CD14-positive monocyte (primary cell): ENCODE measurements around the gene GPBP1L1. TPM values are rescaled to one million over a fixed set of nuclear protein-coding genes. Genes with fewer than 3 reads are reported as not detected.

ENCODE experiments used
- DNase-seq, 3 donors: peaks; one replicate each; pipeline ENCODE4 v3.0.0-alpha.2; 2011 to 2022
- H2AFZ ChIP-seq: 2 replicates; pipeline ENCODE4 v1.6.0; 2012; ENCODE audit warnings: mild to moderate bottlenecking, low read depth, low read length, inconsistent platforms; ENCODE audit not compliant: insufficient read depth, poor library complexity, severe bottlenecking
- H3K27ac ChIP-seq, 2 donors: 1 replicate in 1 of 2; 2 replicates in 1 of 2; pipeline ENCODE4 v1.5.1; 2012 to 2013; ENCODE audit warnings: low read length in 2 of 2, control low read depth in 1 of 2, inconsistent platforms in 1 of 2, low read depth in 1 of 2, mild to moderate bottlenecking in 1 of 2
- H3K27me3 ChIP-seq, 2 donors: one replicate each; pipeline versions ENCODE4 v1.6.0 to v1.6.1; 2011 to 2013; ENCODE audit warnings: low read length in 2 of 2; ENCODE audit not compliant: control insufficient read depth in 2 of 2, insufficient read depth in 2 of 2
- H3K36me3 ChIP-seq, 2 donors: replicated peaks in 1 of 2; 1 replicate in 1 of 2; 2 replicates in 1 of 2; pipeline versions ENCODE4 v1.5.1 to v1.6.1; 2012 to 2013; ENCODE audit warnings: low read length in 2 of 2, control low read depth in 1 of 2, inconsistent platforms in 1 of 2, mild to moderate bottlenecking in 1 of 2; ENCODE audit not compliant: insufficient read depth in 2 of 2, control insufficient read depth in 1 of 2
- H3K4me1 ChIP-seq, 2 donors: 1 replicate in 1 of 2; 2 replicates in 1 of 2; pipeline versions ENCODE4 v1.5.1 to v1.6.1; 2012 to 2013; ENCODE audit warnings: low read length in 2 of 2, control low read depth in 1 of 2, inconsistent platforms in 1 of 2, mild to moderate bottlenecking in 1 of 2, moderate library complexity in 1 of 2; ENCODE audit not compliant: insufficient read depth in 2 of 2, control insufficient read depth in 1 of 2
- H3K4me2 ChIP-seq: replicated peaks from 2 replicates; pipeline ENCODE3; 2012; ENCODE audit warnings: low read length, moderate library complexity, mild to moderate bottlenecking; ENCODE audit not compliant: poor library complexity, severe bottlenecking; ENCODE audit errors: extremely low read depth
- H3K4me3 ChIP-seq, 3 experiments: fragments of 200-600 bp in 1 of 3; sonication (generic) in 1 of 3; replicated peaks in 1 of 3; 1 replicate in 2 of 3; 2 replicates in 1 of 3; pipeline ENCODE4 v1.5.1; 2011 to 2013; ENCODE audit warnings: low read length in 3 of 3, mild to moderate bottlenecking in 3 of 3, control low read depth in 2 of 3, low read depth in 2 of 3, inconsistent platforms in 1 of 3, moderate library complexity in 1 of 3
- H3K79me2 ChIP-seq: 2 replicates; pipeline ENCODE4 v1.6.0; 2012; ENCODE audit warnings: mild to moderate bottlenecking, control low read depth, inconsistent platforms, low read length, moderate library complexity; ENCODE audit not compliant: insufficient read depth
- H3K9ac ChIP-seq: 2 replicates; pipeline ENCODE4 v1.6.0; 2017; ENCODE audit warnings: low read length, mild to moderate bottlenecking; ENCODE audit not compliant: insufficient read depth, poor library complexity, severe bottlenecking
- H3K9me3 ChIP-seq, 2 donors: replicated peaks in 1 of 2; 1 replicate in 1 of 2; 2 replicates in 1 of 2; pipeline versions ENCODE4 v1.5.1 to v1.6.1; 2012 to 2013; ENCODE audit warnings: low read length in 2 of 2, control low read depth in 1 of 2; ENCODE audit not compliant: control insufficient read depth in 1 of 2, insufficient read depth in 1 of 2
- H4K20me1 ChIP-seq: 2 replicates; pipeline ENCODE4 v1.6.0; 2012; ENCODE audit warnings: mild to moderate bottlenecking, low read length, control low read depth, moderate library complexity; ENCODE audit not compliant: insufficient read depth
- H3K27ac Mint-ChIP-seq, 7 donors: one replicate each; pipeline ENCODE4 v1.8.0; 2020; ENCODE audit warnings: mild to moderate bottlenecking in 7 of 7, mixed read lengths in 7 of 7, moderate library complexity in 6 of 7, inconsistent platforms in 2 of 7
- H3K27me3 Mint-ChIP-seq, 3 donors: one replicate each; pipeline ENCODE4 v1.8.0; 2021 to 2022; ENCODE audit warnings: low read depth in 3 of 3, mild to moderate bottlenecking in 3 of 3, mixed read lengths in 3 of 3, moderate library complexity in 3 of 3, inconsistent platforms in 1 of 3
- H3K36me3 Mint-ChIP-seq, 2 donors: one replicate each; pipeline ENCODE4 v1.8.0; 2020; ENCODE audit warnings: mixed read lengths in 2 of 2, inconsistent platforms in 1 of 2, mild to moderate bottlenecking in 1 of 2
- H3K4me1 Mint-ChIP-seq: one replicate; pipeline ENCODE4 v1.8.0; 2020; ENCODE audit warnings: mild to moderate bottlenecking, mixed read lengths
- H3K4me3 Mint-ChIP-seq, 2 donors: one replicate each; pipeline ENCODE4 v1.8.0; 2020; ENCODE audit warnings: mild to moderate bottlenecking in 2 of 2, mixed read lengths in 2 of 2, moderate library complexity in 1 of 2
- H3K9me3 Mint-ChIP-seq, 7 donors: one replicate each; pipeline ENCODE4 v1.8.0; 2020 to 2022; ENCODE audit warnings: mixed read lengths in 7 of 7, mild to moderate bottlenecking in 6 of 7, moderate library complexity in 6 of 7, inconsistent platforms in 2 of 7
- CTCF ChIP-seq: fragments of 200-600 bp; IDR thresholded peaks from one replicate; pipeline ENCODE4 v1.8.0; 2022; ENCODE audit warnings: antibody characterized with exemption, mild to moderate bottlenecking
- WGBS: methylation state at CpG from one replicate; pipeline ENCODE4 v1.1.5; 2013; ENCODE audit warnings: missing lambda C conversion rate; ENCODE audit not compliant: insufficient coverage; 5-methylcytosine and 5-hydroxymethylcytosine counted together
- intact Hi-C, 2 donors: fragments of 100-400 bp; cut with micrococcal nuclease; formaldehyde crosslinking; loops; one replicate each; pipeline versions ENCODE4 v1.15.0 to v1.15.1; 2023
- polyA plus RNA-seq, 3 donors: library from polyadenylated mRNA; depleted of rRNA in 1 of 3; unstranded in 2 of 3; stranded (reverse) in 1 of 3; fragments of 300-500 nt in 2 of 3; fragments of >200 nt in 1 of 3; fragmentation: Illumina TruSeq in 2 of 3; gene quantifications; 1 replicate in 2 of 3; 2 replicates in 1 of 3; pipeline ENCODE4 v1.2.3, GENCODE V29; 2012 to 2021

The GPBP1L1 gene
- polyA plus RNA-seq, 3 donors, result 71.6 to 93.3 (median 79.5) TPM

DNA sequence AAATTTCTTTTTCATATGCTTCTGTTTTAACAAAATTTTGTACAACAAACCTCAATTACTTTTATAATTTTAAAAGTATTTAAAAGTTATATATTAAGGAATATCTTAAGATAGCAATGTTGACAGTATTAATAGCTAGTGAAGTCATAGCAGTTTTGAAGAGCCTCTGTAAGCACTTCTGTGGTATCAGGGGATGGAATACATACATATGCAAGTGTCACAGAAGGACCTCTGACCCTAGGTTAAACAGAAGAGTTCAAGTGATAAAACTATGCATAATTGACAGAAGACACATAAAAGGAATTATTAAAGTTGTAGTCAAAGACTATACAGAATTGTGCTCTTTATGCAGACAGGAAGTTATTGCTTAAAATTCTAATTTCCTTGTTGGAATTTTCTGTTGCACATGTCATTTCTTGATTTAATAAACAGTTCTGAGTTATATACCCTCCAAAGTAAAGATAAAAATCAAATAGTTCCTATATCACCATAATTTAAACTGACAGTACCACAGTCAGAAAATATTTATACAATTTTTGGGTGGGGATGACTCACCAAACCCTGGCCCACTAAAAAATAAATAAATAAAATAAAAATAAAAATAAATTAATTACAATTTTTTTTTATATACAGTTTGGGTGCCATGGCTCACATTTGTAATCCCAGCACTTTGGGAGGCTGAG, 37.1 kb upstream of the GPBP1L1 start:
- peak overlapping the region in 1 of 2 donors; percentile 37 for H3K27ac ChIP-seq
- no peak for DNase-seq

DNA sequence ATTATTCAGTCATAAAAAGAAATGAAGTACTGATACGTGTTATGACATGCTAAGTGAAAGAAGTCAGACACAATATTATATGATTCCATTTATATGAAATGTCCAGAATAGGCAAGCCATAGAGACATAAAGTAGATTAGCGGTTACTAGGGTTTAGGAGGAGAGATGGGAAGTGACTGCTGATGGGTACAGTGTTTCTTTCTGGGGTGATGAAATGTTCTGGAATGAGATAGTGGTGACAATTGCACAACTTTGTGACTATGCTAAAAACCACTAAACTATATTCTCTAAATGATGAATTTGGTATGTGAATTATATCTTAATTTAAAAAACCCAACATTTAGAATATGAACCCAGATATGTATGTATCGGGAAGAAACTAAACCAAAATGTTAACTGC, 36.5 kb upstream of the GPBP1L1 start:
- Histone ChIP-seq H3K4me2 (peak overlapping the region; percentile 17), H3K27ac (no peak overlapping the region), H3K9me3 (no peaks in the 10 kb centered on the region), H3K27me3 (no peaks in the 10 kb centered on the region), H3K4me3 (no peak overlapping the region), H3K79me2 (no peaks in the 10 kb centered on the region), H4K20me1 (no peaks in the 10 kb centered on the region), H3K4me1 (peaks cover 7 to 11% of the 10 kb centered on the region in 2 donors), H3K36me3 (no peaks in the 10 kb centered on the region), H2AFZ (no peak overlapping the region), H3K9ac (no peak overlapping the region)
- no peaks in the 10 kb centered on the region for H3K36me3 Mint-ChIP-seq
- DNase-seq, result peak; percentile 38 to 65 (median 64)
- intact Hi-C loops, result no loop called here
- H3K4me3 Mint-ChIP-seq, result no peak overlapping the region
- H3K9me3 Mint-ChIP-seq, result no peaks in the 10 kb centered on the region
- TF ChIP-seq CTCF, result no peak
- H3K27me3 Mint-ChIP-seq, result peaks cover 0 to 3% (median 0%) of the 10 kb centered on the region in 3 donors
- peaks cover 10% of the 10 kb centered on the region for H3K4me1 Mint-ChIP-seq
- H3K27ac Mint-ChIP-seq, result peak overlapping the region in 2 of 7 donors; percentile 19 to 26
- no CpG with 5 or more reads among the region's 3 CpGs for WGBS

More for the DNA sequence above, 37.1 kb upstream of the GPBP1L1 start:
- Histone ChIP-seq H3K9ac (no peak overlapping the region), H3K36me3 (no peaks in the 10 kb centered on the region), H3K4me1 (peaks cover 7 to 11% of the 10 kb centered on the region in 2 donors), H3K79me2 (no peaks in the 10 kb centered on the region), H4K20me1 (no peaks in the 10 kb centered on the region), H3K4me2 (peak overlapping the region; percentile 17), H3K9me3 (no peaks in the 10 kb centered on the region), H3K27me3 (no peaks in the 10 kb centered on the region), H2AFZ (no peak overlapping the region), H3K4me3 (no peak overlapping the region)
- Mint-ChIP-seq H3K27me3 (peaks cover 0 to under 1% (median 0%) of the 10 kb centered on the region in 3 donors), H3K4me1 (peaks cover 10% of the 10 kb centered on the region), H3K9me3 (no peaks in the 10 kb centered on the region), H3K36me3 (no peaks in the 10 kb centered on the region), H3K4me3 (no peak overlapping the region), H3K27ac (no peak overlapping the region)
- intact Hi-C loops, result no loop called here
- no peak for TF ChIP-seq CTCF
